PFSK-1 (cell line): ENCODE results near the gene SEMA3A.

ENCODE experiments used
- FOXP2 ChIP-seq: optimal IDR thresholded peaks from 2 replicates; pipeline ENCODE3; 2011; ENCODE audit warnings: borderline replicate concordance, control low read depth, inconsistent platforms; ENCODE audit not compliant: insufficient read depth; ENCODE audit errors: extremely low read length, extremely low read depth
- POLR2AphosphoS5 ChIP-seq: IDR thresholded peaks from 2 replicates; pipeline ENCODE4 v1.6.1; 2012; ENCODE audit warnings: low read depth, mild to moderate bottlenecking, control low read depth, low read length, moderate library complexity
- REST ChIP-seq, 2 experiments: IDR thresholded peaks; 2 replicates each; pipeline versions ENCODE4 v1.6.1 to v1.8.0; 2011 to 2012; ENCODE audit warnings: low read depth in 2 of 2, low read length in 2 of 2, control low read depth in 1 of 2, inconsistent platforms in 1 of 2, mild to moderate bottlenecking in 1 of 2, moderate library complexity in 1 of 2; ENCODE audit not compliant: insufficient read depth in 1 of 2
- SIN3A ChIP-seq: IDR thresholded peaks from 2 replicates; pipeline ENCODE4 v1.6.1; 2012; ENCODE audit warnings: mild to moderate bottlenecking, low read length, moderate library complexity, borderline replicate concordance; ENCODE audit not compliant: insufficient read depth
- TAF1 ChIP-seq: IDR thresholded peaks from 2 replicates; pipeline ENCODE4 v1.6.1; 2012; ENCODE audit warnings: low read length, control low read depth, borderline replicate concordance; ENCODE audit not compliant: insufficient read depth

The SEMA3A gene

GRCh38 chr7:84025332-84025927 lies 169.2 kb downstream of the SEMA3A start:
- TF ChIP-seq TAF1 (peak; percentile 9; the same call in 1 of the 2 replicates), FOXP2 (no peak), REST (IDR thresholded peaks at IDR 0.05; ENCODE audit: insufficient read depth in 1 of 2, low read depth in 2 of 2, low read length in 2 of 2) (no peak)

DNA sequence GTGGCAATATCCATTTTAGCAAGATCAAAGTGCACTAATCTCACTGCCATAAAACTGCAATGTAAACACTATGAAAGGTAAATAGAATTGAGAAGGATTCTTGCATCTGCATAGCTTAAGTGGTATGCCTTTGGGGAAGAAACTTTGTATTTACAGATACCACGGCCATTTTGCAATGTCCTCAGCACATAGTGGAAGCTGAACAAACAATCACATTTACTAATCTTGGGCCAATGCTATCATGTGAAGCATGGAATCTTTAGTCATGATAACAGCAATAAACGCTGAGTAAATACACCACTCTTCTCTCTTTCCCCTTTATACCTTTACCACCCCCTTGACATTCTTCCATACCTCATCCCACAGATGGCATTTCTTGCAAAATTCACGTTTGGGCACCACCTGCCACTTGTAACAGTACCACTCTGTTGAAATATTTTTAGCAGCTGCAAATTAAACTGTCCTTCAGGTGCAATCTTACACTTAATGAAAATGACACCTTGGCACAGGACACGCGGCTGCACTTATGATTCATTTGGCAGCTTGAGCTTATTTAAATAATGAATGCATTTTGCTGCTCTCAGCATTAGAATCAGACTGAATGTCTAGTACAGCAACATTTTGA lies 171.8 kb downstream of the SEMA3A start:
- TF ChIP-seq TAF1 (no peak), FOXP2 (no peak), SIN3A (no peak), POLR2AphosphoS5 (no peak), REST (IDR thresholded peaks at IDR 0.05; ENCODE audit: insufficient read depth in 1 of 2, low read depth in 2 of 2, low read length in 2 of 2) (no peak)

DNA sequence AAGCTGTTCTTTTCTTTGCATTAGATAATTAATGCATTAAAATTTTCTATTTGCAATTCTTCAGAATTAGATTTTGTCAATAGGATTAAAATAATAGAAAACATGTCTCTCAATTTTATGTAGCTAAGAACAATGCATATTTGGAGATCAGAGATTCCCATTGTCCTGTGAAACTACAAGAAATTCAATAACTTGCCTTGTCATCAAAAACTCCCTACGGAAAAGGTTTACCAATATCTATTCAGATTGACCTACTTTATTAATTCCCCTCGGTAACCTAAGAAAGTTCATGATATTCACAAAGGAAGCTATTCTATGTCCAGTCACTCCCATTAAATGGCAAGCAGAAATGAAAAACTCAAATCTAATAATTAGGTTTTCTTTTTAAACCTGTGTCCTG lies 172.6 kb downstream of the SEMA3A start:
- TF ChIP-seq POLR2AphosphoS5 (no peak), REST (IDR thresholded peaks at IDR 0.05; ENCODE audit: insufficient read depth in 1 of 2, low read depth in 2 of 2, low read length in 2 of 2) (no peak), TAF1 (no peak), FOXP2 (no peak), SIN3A (no peak)

DNA sequence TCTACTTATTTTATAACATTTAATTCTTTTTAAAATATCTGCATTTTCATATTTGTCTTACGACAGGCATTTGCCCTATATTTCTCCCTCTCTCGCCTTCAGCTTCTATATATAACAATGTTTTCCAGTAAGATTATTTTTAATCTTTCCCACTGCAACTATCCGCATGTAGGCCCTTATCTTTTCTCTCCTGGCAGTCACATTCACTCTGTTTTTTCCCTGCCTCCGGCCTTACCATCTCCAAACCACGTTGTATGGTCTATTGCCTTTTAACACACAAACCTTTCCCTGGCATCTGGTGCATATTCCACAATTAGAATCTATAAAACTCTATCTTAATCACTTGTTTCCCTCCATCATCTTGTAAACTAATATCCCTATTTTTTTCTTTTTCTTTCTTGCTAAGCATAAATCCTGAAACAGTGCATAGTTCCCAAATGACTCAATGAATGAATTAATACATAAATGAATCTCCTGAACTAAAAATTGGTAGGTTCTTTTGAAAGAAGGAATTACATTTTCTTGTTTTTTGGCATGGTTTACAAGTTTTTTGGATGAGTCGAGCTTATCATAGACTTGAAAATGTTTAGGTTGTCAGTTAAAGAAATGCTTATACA lies 173.2 kb downstream of the SEMA3A start:
- TF ChIP-seq FOXP2: no peak
- no peak for TF ChIP-seq SIN3A
- no peak for TF ChIP-seq TAF1
- TF ChIP-seq REST (IDR thresholded peaks at IDR 0.05; ENCODE audit: insufficient read depth in 1 of 2, low read depth in 2 of 2, low read length in 2 of 2): no peak
- no peak for TF ChIP-seq POLR2AphosphoS5

GRCh38 chr7:84017651-84018050 lies 176.9 kb downstream of the SEMA3A start:
- TF ChIP-seq FOXP2 (no peak), POLR2AphosphoS5 (no peak), TAF1 (no peak), REST (IDR thresholded peaks at IDR 0.05; ENCODE audit: insufficient read depth in 1 of 2, low read depth in 2 of 2, low read length in 2 of 2) (no peak), SIN3A (no peak)
